ENCODE data around the gene DCDC2C. TPM values are rescaled to one million over a fixed set of nuclear protein-coding genes. Genes with fewer than 3 reads are reported as not detected.
A peak's percentile ranks its signal among the peaks of the same experiment; 100 is the strongest.

DCDC2C gene
- total RNA-seq, 1 donor from 2014 or later: not detected

DNA sequence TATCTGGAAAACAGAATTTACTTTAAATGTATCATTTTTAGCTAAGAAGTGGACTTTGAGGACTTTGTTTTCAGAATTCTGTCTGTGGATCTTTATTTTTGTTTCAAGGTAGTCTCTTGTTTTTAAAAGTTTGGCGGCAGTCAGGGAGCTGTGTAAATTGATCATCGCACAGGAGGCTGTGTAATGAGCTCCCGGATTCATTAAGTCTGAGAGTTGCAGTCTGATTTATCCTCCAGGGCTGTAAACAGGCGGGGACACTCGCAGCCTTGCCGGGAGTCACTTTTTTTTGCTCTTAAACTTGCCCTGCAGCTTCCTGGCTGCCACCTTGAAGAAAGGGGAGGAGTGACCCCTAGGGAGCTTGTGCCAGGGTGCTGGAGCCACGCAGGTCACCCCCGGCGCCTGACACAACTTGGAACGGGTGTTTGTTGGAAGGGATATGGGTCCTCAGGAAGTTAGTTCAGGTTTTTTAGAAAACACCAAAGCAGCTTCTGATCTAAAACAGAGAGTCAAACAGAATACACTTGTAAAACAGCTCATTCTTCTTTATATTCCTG, 76.2 kb downstream of the DCDC2C start:
- H3K27me3 Mint-ChIP-seq: peaks cover 28% of the 10 kb centered on the region

GRCh38 chr2:3780477-3781402, 77.4 kb downstream of the DCDC2C start:
- Mint-ChIP-seq H3K4me1 (ENCODE audit: unreplicated experiment) (peaks cover 9% of the 10 kb centered on the region), H3K4me3 (no peak overlapping the region), H3K27me3 (peaks cover 31% of the 10 kb centered on the region), H3K36me3 (no peaks in the 10 kb centered on the region), H3K27ac (no peak overlapping the region), H3K9me3 (no peaks in the 10 kb centered on the region)
- no peak for DNase-seq (ENCODE audit: extremely low spot score, unreplicated experiment)
- TF ChIP-seq, protein P1, sequence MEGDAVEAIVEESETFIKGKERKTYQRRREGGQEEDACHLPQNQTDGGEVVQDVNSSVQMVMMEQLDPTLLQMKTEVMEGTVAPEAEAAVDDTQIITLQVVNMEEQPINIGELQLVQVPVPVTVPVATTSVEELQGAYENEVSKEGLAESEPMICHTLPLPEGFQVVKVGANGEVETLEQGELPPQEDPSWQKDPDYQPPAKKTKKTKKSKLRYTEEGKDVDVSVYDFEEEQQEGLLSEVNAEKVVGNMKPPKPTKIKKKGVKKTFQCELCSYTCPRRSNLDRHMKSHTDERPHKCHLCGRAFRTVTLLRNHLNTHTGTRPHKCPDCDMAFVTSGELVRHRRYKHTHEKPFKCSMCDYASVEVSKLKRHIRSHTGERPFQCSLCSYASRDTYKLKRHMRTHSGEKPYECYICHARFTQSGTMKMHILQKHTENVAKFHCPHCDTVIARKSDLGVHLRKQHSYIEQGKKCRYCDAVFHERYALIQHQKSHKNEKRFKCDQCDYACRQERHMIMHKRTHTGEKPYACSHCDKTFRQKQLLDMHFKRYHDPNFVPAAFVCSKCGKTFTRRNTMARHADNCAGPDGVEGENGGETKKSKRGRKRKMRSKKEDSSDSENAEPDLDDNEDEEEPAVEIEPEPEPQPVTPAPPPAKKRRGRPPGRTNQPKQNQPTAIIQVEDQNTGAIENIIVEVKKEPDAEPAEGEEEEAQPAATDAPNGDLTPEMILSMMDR (conservative IDR thresholded peaks at IDR 0.05): peak; percentile 79

More for the DNA sequence above, 76.2 kb downstream of the DCDC2C start:
- no peaks in the 10 kb centered on the region for H3K9me3 Mint-ChIP-seq
- no peak overlapping the region for H3K27ac Mint-ChIP-seq
- TF ChIP-seq, protein P1 (conservative IDR thresholded peaks at IDR 0.05): no peak
- no peak for DNase-seq (ENCODE audit: extremely low spot score, unreplicated experiment)
- no peaks in the 10 kb centered on the region for H3K36me3 Mint-ChIP-seq
- H3K4me3 Mint-ChIP-seq: no peak overlapping the region
- peaks cover 9% of the 10 kb centered on the region for H3K4me1 Mint-ChIP-seq (ENCODE audit: unreplicated experiment)

- Mint-ChIP-seq H3K27ac (no peak overlapping the region), H3K36me3 (no peaks in the 10 kb centered on the region), H3K4me3 (no peak overlapping the region), H3K27me3 (peaks cover 13% of the 10 kb centered on the region), H3K9me3 (no peaks in the 10 kb centered on the region), H3K4me1 (ENCODE audit: unreplicated experiment) (peaks cover 6% of the 10 kb centered on the region)
- TF ChIP-seq, protein P1 (conservative IDR thresholded peaks at IDR 0.05): no peak
- DNase-seq (ENCODE audit: extremely low spot score, unreplicated experiment): no peak
Observed at GRCh38 chr2:3784731-3785130, 81.4 kb downstream of the DCDC2C start.

- Mint-ChIP-seq H3K27ac (no peak overlapping the region), H3K36me3 (no peaks in the 10 kb centered on the region), H3K4me1 (ENCODE audit: unreplicated experiment) (peaks cover 3% of the 10 kb centered on the region), H3K9me3 (no peaks in the 10 kb centered on the region), H3K4me3 (no peak overlapping the region), H3K27me3 (peaks cover 13% of the 10 kb centered on the region)
- TF ChIP-seq, protein P1 (conservative IDR thresholded peaks at IDR 0.05): no peak
- DNase-seq (ENCODE audit: extremely low spot score, unreplicated experiment): no peak
Observed at GRCh38 chr2:3785220-3785889, 82.0 kb downstream of the DCDC2C start.

DNA sequence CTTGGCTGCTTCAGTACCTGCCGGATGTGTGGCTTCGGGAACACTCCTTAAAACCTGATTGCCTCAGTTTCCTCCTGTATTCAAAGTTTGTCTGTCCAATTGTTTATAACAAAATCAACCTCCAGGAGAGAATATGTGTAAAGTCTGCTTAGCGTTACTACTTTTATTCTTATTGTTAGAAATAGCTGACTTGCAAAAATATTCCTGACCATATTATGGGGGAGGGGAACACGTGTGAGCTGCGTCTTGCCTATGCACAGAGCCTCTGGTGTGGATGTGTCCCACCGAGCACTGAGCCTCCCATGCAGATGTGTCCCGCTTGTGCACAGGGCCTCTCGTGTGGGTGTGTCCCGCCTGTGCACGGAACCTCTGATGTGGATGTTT, 82.5 kb downstream of the DCDC2C start:
- H3K4me3 Mint-ChIP-seq: no peak overlapping the region
- H3K4me1 Mint-ChIP-seq (ENCODE audit: unreplicated experiment): peaks cover 3% of the 10 kb centered on the region
- no peak overlapping the region for H3K27ac Mint-ChIP-seq
- DNase-seq (ENCODE audit: extremely low spot score, unreplicated experiment): no peak
- TF ChIP-seq, protein P1 (conservative IDR thresholded peaks at IDR 0.05): no peak
- H3K27me3 Mint-ChIP-seq: peaks cover 8% of the 10 kb centered on the region
- no peaks in the 10 kb centered on the region for H3K9me3 Mint-ChIP-seq
- H3K36me3 Mint-ChIP-seq: no peaks in the 10 kb centered on the region
